Loucy (cell line): ENCODE measurements around the gene ATP5F1B.

Experiments used
- EZH2phosphoT487 ChIP-seq: fragments of 200-600 bp; IDR thresholded peaks from 2 replicates; pipeline ENCODE4 v1.6.1; 2018; ENCODE audit warnings: antibody characterized with exemption, mild to moderate bottlenecking, moderate library complexity, borderline replicate concordance
- TF ChIP-seq, protein P1 (sequence below): fragments of 200-600 bp; sonication (generic); conservative IDR thresholded peaks from 2 replicates; pipeline ENCODE4 v1.5.1; 2014; ENCODE audit warnings: mild to moderate bottlenecking, antibody characterized with exemption, low read length

DNA sequence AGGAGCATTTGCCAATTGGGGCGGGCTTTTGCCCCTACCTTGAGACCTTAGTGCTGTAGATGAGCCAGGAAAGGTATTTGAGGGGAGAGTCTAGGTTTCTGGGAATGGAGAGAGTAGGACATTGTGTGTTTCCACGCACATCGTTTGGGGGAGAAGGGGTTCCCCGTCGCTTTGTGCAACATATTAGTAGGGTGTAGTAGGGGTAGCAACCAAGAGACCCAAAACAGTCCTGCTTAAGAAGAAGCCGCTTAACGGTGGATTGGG, 43.0 kb upstream of the ATP5F1B start:
- TF ChIP-seq, protein P1, sequence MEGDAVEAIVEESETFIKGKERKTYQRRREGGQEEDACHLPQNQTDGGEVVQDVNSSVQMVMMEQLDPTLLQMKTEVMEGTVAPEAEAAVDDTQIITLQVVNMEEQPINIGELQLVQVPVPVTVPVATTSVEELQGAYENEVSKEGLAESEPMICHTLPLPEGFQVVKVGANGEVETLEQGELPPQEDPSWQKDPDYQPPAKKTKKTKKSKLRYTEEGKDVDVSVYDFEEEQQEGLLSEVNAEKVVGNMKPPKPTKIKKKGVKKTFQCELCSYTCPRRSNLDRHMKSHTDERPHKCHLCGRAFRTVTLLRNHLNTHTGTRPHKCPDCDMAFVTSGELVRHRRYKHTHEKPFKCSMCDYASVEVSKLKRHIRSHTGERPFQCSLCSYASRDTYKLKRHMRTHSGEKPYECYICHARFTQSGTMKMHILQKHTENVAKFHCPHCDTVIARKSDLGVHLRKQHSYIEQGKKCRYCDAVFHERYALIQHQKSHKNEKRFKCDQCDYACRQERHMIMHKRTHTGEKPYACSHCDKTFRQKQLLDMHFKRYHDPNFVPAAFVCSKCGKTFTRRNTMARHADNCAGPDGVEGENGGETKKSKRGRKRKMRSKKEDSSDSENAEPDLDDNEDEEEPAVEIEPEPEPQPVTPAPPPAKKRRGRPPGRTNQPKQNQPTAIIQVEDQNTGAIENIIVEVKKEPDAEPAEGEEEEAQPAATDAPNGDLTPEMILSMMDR, result no peak
- TF ChIP-seq EZH2phosphoT487, result no peak
